CD4-positive, alpha-beta T cell treated with Interleukin-4 for 4 hours (primary cell): Measurements from ENCODE around the gene DEF6.
A peak's percentile ranks its signal among the peaks of the same experiment; 100 is the strongest.

Experiments used
- DNase-seq: peaks from one replicate; pipeline ENCODE4 v3.0.0-alpha.2; 2020

Gene DEF6

DNA sequence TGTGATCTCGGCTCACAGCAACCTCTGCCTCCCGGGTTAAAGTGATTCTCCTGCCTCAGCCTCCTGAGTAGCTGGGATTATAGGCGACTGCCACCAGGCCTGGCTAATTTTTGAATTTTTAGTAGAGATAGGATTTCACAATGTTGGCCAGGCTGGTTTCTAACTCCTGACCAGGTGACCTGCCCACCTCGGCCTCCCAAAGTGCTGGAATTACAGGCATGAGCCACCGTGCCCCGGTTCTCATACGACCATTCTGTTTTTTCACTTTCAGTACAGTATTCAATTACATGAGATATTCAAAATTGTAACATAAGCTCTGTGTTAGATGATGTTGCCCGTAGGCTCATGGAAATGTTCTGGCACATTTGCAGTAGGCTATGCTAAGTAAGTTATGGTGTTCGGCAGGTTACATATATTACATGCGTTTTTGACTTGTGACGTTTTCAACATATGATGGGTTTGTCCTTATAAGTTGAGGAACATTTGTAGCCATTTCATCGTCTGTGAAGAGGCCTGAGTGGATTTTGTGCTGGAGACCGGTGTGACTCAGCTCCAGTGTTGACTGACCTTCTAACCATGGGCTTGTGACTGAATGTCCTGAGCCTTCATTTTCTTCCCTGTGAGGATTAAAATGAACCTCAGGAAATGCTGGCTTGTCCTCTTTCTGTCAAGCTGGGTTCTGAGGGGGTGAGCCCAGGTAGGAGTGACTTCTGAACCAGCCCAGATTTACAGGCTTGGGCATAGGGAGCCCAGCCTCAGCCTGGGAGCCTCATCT, 56.9 kb downstream of the DEF6 start:
- DNase-seq: no peak

DNA sequence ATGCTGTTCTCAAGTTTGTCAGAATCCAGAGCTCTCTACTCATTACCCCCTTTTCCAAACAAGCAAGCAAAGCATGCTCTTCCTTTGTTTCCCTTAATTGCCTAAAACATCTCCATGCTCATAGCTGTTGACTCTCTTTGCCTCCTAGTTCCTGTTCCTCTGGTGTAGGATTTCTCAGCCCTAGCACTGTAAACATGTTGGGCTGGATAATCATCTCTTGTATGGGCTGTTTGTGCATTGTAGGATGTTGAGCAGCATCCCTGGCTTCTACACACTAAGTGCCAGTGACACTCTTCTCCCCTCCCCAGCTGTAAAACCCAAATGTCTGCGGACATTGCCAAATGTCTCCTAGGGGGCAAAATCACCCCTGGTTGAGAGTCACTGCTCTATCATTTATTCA, 58.8 kb downstream of the DEF6 start:
- no peak for DNase-seq

- no peak for DNase-seq
These were observed 60.1 kb downstream of the DEF6 start for GRCh38 chr6:35357677-35358076.

DNA sequence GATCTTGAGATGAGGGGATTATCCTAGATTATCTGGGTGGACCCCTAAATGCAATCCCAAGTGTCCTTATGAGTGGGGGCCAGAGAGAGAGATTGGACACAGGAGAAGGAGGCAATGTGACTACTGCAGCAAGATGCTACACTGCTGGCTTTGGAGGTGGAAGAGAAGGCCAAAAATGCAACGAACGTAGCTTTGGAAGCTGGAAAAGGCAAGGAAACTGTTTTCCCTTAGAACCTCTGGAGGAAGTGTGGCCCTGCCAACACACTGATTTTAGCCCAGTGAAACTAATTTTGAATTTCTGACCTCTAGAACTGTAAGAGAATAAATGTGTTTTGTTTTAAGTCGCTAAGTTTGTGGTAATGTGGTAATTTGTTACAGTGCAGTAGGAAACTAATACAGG, 60.5 kb downstream of the DEF6 start:
- DNase-seq: no peak

DNA sequence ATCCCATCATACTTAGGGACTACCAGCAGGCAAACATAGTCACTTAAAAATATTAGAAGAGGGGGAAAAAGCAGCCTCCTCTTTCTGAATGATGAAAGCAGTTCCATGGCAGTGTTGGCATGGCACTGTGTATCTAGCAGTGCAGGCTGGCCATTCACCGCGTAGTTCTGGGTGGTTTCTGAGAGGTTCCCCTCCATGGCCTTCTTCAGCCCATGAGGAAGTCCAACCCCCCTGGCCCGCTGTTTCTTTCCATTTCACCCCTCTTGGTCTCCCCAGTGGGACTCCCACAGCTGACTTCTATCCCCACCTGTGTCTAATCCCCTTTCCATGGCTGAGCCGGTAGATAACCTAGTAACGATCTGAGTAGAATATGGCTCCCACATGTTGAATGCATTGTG, 61.7 kb downstream of the DEF6 start:
- DNase-seq: no peak

DNA sequence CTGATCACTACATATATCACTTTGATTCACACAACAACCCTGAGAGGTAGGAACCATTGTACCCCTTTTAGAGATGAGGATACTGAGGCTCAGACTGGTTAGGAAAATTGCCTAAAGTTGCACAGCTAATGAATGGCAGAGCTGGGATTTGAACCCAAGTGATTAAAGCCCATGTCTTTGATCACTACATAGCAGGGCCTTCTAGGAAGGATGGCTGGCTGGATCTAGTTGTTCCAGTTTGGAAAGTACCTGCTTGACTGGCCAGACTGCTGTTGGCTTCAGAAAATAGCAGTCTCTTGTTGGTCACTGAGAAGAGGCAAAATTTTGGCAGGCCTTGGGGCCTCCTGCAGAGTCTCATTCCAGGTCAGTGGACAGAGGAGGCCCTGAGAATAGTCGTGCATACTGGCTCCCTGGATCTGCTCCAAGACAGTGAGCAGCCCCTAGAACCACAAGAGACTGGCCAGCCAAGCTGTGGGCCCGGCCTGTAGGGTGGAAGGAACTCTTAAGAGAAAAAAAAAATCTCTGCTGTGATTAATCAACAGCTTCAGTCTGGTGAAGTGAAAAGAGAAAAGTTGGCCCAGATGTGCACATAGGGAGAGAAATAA, 62.2 kb downstream of the DEF6 start:
- DNase-seq: no peak

GRCh38 chr6:35360349-35361138, 62.9 kb downstream of the DEF6 start:
- no peak for DNase-seq

DNA sequence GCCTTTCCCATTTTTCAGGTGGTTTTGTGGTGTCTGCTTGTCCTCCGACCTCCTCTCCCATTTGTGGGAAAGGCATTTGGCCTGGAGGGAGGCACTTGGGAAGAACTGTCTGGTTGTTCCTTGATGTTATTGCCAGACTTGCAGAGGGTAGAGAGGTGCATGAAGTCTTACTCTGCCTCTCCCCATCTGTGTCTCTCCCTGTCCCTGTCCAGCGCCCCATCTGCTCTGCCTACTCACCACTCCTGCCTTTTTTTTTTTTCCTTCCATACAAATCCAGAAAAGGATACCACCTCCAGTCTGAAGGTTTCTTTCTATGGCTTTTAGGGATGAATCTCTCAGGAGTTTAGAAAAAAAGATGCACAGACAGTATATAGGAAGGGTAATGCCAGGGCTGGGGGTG, 64.6 kb downstream of the DEF6 start:
- no peak for DNase-seq

GRCh38 chr6:35363293-35363750, 65.7 kb downstream of the DEF6 start:
- no peak for DNase-seq

DNA sequence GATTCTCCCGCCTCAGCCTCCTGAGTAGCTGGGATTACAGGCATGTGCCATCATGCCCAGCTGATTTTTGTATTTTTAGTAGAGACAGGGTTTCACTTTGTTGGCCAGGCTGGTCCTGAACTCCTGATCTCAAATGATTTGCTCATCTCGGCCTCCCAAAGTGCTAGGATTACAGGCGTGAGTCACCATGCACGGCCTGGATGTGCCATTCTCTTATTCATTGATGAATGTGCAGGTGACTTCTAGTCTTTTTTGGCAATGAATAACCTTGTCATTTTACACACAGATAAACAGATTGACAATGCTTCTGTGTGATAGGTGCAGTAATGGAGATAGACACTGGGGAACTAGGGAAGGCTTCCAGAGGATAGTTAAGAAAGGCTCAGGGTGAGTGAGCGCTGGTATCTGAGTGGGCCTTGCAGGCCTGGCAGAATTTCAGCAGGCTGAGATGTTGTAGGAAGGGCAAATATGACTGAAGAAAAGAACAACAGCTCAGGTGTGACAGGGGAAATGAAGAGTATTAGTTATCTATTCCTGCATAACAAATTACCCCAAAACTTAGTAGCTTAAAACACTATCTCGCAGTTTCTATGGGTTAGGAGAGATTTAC, 68.1 kb downstream of the DEF6 start:
- DNase-seq: no peak

DNA sequence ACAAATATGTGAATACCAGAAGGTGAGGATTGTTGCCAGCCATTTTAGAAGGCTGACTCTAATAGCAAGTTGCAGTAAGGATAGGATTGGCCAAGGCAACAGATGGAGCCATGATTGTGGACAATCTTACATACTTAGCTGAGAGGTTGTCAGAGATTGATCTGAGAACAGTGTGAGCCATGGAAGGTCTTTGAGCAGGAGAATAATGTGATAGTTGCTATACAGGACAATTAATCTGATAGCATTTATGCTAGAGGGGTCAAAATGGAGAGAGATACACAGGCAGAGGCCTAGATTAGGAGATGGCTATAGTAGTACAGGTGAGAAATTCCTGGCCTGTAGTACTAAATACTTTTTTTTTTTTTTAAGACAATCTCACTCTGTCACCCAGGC, 68.6 kb downstream of the DEF6 start:
- no peak for DNase-seq

- no peak for DNase-seq
These were observed 70.0 kb downstream of the DEF6 start for GRCh38 chr6:35367646-35368037.

DNA sequence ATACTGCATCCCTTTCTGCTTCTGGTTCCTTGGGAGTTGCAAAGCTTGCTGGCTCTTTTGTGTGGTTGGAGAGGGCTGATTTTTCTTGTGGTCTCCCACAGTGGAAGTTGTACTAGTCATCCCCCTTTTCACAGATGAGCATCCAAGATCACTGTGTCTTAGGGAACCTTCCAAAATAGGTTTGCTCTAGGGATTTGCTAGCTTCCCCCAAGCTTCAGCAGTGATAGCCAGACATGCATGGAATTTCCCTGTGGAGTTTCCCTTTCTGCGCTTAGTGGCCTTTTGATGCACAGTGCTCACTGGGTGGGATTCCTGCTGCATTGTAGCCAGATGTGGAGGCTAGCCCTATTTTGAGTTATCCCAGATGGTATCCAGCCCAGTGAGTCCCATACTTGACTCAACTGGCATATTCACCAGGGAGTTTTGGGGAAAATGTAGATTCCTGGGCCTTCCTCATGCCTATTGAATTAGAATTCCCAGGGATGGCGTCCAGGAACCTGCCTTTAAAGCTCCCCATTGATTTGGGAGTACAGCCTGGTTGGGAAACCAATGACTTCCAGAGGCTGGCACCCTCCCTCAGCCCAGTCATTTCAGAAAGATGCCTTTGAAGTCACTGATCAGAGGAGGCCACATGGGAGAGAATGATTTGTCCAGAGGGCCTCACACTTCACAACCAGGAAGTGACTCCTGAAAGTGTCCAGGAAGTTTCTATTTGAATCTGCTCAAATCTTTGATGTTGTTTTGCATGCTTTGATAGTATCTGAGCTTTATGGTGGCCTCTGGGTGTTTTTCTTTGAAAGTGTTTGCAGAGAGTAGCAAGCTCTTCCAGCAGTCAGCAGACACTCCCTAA, 70.6 kb downstream of the DEF6 start:
- DNase-seq: peak; percentile 7

- DNase-seq: peak; percentile 33
These were observed 72.6 kb downstream of the DEF6 start for GRCh38 chr6:35370124-35370741.

DNA sequence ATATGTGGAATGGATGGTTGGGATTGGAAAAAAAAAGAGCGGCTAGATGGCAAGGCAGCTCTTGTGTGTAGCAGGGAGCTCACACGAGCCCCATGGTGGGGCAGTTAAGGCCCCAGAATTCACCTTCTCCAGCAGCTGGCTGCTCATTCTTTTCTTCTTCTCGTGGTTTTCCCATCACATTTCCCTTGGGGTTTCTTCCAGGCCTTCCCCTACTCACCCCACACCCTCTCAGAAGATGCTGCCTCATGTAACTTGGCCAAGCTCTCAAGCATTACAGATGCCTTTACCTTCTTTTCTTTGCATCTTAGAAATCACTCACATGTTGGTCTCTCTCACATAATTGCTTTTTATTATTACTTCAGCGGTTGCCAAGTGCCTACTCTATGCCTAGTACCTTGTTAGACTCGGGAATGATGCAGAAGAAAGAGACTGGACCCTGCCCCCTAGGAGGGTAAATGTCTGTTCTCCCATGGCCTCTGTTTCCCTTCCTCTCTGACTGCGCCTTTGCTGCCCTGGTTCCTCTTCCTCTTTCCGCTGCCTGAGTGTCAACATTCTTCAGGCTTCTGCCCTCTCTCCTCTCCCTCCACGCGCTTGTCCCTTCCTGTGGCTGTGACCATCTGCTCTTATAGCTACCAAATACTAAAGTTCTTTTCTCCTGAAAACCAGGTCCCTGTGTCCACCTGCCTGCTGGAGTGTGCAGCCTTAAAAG, 73.3 kb downstream of the DEF6 start:
- DNase-seq: no peak
